Subcutaneous adipose tissue (tissue), 4 donors: ENCODE measurements around the gene SYT9. TPM values are rescaled to one million over a fixed set of nuclear protein-coding genes. Genes with fewer than 3 reads are reported as not detected.

Experiments
- total RNA-seq, 4 donors: library from RNA; depleted of rRNA; stranded (reverse); fragments of >200 nt; gene quantifications; one replicate each; pipeline ENCODE4 v1.1.0, GENCODE V29; 2016
- TF ChIP-seq, protein P1 (sequence below): fragments of 450-650 bp; IDR thresholded peaks from one replicate; pipeline ENCODE4 v1.5.1; 2016; ENCODE audit warnings: low read depth, mild to moderate bottlenecking, control low read depth, antibody characterized with exemption, moderate library complexity

The SYT9 gene
- total RNA-seq, 4 donors from 2014 or later = not detected

DNA sequence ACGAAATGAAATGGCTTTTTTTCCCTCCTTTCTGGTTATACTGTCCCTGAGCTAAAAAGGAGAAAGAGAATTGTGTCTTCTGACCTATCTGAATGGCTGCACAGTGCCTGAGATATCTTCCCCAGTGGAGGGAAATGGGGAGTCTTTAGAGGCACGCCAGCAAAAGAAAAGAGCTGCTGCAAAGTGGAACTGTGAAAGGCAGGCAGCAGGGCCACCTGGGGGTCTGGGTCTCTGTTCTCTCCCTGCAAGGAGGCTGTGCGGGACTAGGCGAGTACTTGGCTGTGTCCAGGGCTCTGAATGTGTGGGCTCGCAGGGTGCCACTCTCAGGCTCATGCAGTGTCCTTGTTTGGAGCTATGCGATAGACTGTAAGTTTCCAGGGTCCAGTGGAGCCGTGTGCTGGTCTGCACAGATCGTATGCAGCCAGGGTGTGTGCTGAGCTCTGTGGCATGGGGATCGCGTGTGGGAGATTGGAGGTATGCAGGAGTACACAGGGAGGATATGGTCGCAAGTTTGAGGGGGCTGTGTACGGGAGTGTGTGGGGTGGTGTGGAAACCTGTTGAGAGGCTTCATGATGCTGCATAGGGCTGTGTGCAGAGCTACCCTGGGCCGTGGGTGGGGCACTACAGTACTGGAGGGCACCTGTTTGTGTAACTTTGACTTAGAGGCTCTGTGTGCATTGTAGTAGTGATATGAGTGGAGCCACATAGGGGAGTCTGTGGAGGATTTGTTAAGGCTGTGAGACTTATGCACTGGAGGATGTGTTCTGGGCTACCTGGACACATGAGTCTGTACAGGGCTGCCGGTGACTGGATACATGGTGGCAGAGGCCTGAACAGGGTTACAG is 163.5 kb downstream of the SYT9 start:
- TF ChIP-seq, protein P1, sequence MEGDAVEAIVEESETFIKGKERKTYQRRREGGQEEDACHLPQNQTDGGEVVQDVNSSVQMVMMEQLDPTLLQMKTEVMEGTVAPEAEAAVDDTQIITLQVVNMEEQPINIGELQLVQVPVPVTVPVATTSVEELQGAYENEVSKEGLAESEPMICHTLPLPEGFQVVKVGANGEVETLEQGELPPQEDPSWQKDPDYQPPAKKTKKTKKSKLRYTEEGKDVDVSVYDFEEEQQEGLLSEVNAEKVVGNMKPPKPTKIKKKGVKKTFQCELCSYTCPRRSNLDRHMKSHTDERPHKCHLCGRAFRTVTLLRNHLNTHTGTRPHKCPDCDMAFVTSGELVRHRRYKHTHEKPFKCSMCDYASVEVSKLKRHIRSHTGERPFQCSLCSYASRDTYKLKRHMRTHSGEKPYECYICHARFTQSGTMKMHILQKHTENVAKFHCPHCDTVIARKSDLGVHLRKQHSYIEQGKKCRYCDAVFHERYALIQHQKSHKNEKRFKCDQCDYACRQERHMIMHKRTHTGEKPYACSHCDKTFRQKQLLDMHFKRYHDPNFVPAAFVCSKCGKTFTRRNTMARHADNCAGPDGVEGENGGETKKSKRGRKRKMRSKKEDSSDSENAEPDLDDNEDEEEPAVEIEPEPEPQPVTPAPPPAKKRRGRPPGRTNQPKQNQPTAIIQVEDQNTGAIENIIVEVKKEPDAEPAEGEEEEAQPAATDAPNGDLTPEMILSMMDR = no peak

DNA sequence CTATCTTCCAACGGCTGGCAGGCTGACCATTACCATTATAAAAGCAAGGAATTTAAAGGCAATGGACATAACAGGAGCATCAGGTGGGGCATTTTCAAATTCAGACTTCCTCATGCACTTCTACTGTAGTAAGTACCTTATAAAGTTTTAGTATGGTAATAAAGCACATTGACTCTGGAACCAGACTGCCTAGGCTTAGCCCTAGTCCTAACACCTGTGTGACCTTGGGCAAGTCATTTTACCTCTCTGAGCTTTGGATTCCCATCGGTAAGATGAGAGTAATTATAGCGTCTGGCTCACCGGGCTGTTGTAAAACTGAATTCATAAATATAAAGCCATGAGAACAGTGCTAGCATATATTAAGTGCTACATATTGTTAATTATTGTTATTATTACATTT is 164.4 kb downstream of the SYT9 start:
- TF ChIP-seq, protein P1 = no peak

DNA sequence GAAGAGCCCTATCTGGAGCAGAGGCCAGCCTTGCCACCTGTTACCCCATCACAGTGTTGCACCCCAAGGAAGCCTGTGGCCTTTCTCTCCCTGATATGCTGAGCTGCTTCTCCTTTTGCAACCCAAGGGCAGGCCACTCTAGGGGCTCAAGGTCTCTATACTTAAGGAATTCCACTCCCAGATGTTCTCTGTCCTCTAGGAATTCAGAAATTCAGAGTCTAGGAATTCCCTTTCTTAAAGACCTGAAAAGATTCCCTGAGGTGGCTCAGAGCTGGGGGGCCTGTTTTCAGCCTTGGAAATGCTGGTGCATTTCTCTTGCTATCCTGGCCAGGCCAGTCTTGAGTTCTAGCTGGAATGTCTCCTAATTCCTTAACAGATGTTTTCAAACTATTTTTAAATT is 165.6 kb downstream of the SYT9 start:
- TF ChIP-seq, protein P1 = no peak

DNA sequence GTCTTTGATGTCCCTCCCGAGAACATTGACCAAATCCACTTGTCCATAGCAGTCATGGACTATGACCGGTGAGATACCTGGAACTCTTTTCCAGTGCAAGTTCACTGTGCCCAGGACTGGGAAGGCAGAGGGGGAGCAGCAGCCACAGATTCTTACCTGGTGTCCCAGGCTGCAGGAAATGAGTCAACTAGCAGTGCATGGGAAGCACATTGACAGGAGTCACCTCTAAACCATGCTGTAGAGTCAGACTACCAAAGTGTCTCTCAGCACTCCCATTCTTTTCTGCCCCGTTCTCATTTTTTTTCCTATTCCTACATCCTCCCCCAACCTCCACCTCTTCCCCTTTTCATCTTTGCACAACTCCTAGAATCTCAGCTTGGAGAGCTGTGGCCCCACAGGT is 166.4 kb downstream of the SYT9 start:
- TF ChIP-seq, protein P1 = no peak

DNA sequence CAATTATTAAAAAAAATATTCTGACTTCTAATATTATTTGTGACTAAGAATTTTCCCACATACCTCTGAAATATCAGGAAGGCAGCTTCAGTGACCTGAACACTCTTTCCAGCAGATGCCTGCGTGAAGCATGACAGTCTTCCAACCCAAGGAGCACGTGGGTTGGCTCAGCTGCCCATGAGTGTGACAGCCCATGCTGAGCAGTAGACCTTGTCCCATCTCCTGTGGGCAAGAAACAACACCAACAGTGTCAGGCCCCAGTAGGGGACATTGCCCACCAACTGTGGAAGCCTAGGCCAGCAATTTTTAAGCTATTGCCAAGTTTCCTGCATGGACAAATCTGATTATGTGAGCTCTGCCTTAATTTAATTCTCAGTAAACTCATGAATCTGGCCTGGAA is 167.2 kb downstream of the SYT9 start:
- TF ChIP-seq, protein P1 = no peak

DNA sequence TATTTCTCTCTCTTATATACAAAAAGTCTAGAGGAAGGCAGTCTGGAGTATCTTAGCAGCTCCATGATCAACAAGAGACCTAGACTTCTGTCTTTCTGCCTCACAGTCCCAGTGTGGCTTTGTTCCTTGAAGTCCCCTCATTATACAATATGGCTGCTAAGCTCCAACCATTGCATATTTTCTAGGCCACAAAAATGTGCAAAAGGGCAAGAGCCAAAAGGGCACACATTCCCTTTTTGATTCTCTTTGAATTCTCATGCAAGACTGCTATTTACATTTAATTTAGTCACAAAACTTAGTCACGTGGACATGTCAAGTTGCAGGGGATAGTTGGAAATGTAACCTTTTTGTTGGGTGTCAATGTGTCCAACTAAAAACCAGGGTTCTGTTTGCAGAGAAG is 169.4 kb downstream of the SYT9 start:
- TF ChIP-seq, protein P1 = no peak

DNA sequence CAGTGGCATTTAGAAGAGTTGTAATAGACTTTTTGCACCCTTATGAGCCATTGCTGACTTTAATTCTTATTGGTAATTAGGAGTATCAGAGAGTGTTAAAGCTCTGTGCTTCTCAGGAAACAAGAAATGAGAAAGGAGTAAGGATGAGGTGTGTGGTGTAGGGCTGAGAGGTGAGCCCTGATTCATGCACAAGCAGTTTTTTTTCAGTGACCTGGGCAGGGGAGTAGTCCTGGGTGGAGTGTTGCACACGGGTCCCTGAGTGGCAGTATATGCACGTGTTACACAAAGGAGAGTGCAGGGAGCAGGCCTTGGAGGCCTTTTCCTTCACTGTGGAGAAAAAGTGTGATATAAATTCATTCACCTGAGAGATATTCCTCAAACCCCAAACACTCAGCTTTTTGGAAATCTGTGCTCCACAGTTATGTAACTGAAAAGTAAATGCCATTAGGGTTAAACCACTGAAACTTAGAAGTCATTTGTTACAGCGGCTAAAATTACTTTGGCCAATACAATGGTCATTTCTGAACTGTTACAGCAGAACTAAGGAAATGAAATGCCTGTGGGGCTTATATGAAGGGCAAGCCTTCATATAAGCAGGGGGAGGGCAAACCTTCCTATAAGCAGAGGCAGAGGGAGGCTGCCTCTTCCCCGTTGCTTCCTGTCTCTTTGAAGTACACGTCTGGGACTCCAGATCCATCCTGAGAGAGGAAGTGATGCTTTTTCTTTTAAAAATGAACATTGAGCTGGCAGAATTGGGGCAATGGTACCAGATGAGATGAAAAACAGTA is 171.0 kb downstream of the SYT9 start:
- TF ChIP-seq, protein P1 = no peak
